ENCODE measurements around the gene STARD13.

The STARD13 gene

GRCh38 chr13:33109801-33110200, 175.8 kb downstream of the STARD13 start:
- no peak overlapping the region for H3K4me3 Mint-ChIP-seq
- H3K9me3 Mint-ChIP-seq = no peaks in the 10 kb centered on the region
- H3K4me1 Mint-ChIP-seq (ENCODE audit: low read depth) = no peaks in the 10 kb centered on the region
- no peak overlapping the region for H3K27ac Mint-ChIP-seq
- H3K36me3 Mint-ChIP-seq (ENCODE audit: low read depth) = no peaks in the 10 kb centered on the region
- H3K27me3 Mint-ChIP-seq = peaks cover 36% of the 10 kb centered on the region
- DNase-seq = no peak

GRCh38 chr13:33109271-33109697, 176.3 kb downstream of the STARD13 start:
- no peak overlapping the region for H3K27ac Mint-ChIP-seq
- no peak for DNase-seq
- H3K36me3 Mint-ChIP-seq (ENCODE audit: low read depth) = no peaks in the 10 kb centered on the region
- no peak overlapping the region for H3K4me3 Mint-ChIP-seq
- no peaks in the 10 kb centered on the region for H3K9me3 Mint-ChIP-seq
- peaks cover 37% of the 10 kb centered on the region for H3K27me3 Mint-ChIP-seq
- no peaks in the 10 kb centered on the region for H3K4me1 Mint-ChIP-seq (ENCODE audit: low read depth)

- no peaks in the 10 kb centered on the region for H3K36me3 Mint-ChIP-seq (ENCODE audit: low read depth)
- peaks cover 37% of the 10 kb centered on the region for H3K27me3 Mint-ChIP-seq
- no peak overlapping the region for H3K4me3 Mint-ChIP-seq
- no peaks in the 10 kb centered on the region for H3K4me1 Mint-ChIP-seq (ENCODE audit: low read depth)
- no peaks in the 10 kb centered on the region for H3K9me3 Mint-ChIP-seq
- no peak for DNase-seq
- no peak overlapping the region for H3K27ac Mint-ChIP-seq
These were observed 176.9 kb downstream of the STARD13 start for GRCh38 chr13:33108620-33109019.

- H3K9me3 Mint-ChIP-seq = no peaks in the 10 kb centered on the region
- no peak overlapping the region for H3K4me3 Mint-ChIP-seq
- no peak overlapping the region for H3K27ac Mint-ChIP-seq
- H3K36me3 Mint-ChIP-seq (ENCODE audit: low read depth) = no peaks in the 10 kb centered on the region
- no peak for DNase-seq
- H3K4me1 Mint-ChIP-seq (ENCODE audit: low read depth) = no peaks in the 10 kb centered on the region
- peaks cover 36% of the 10 kb centered on the region for H3K27me3 Mint-ChIP-seq
These were observed 178.2 kb downstream of the STARD13 start for GRCh38 chr13:33107361-33107760.

GRCh38 chr13:33106656-33107360, 178.7 kb downstream of the STARD13 start:
- H3K27ac Mint-ChIP-seq = no peak overlapping the region
- H3K4me1 Mint-ChIP-seq (ENCODE audit: low read depth) = no peaks in the 10 kb centered on the region
- H3K27me3 Mint-ChIP-seq = peaks cover 37% of the 10 kb centered on the region
- no peaks in the 10 kb centered on the region for H3K36me3 Mint-ChIP-seq (ENCODE audit: low read depth)
- no peak overlapping the region for H3K4me3 Mint-ChIP-seq
- no peak for DNase-seq
- H3K9me3 Mint-ChIP-seq = no peaks in the 10 kb centered on the region

GRCh38 chr13:33105387-33106005, 180.1 kb downstream of the STARD13 start:
- no peaks in the 10 kb centered on the region for H3K4me1 Mint-ChIP-seq (ENCODE audit: low read depth)
- H3K27me3 Mint-ChIP-seq = peaks cover 43% of the 10 kb centered on the region
- DNase-seq = no peak
- no peaks in the 10 kb centered on the region for H3K9me3 Mint-ChIP-seq
- no peak overlapping the region for H3K4me3 Mint-ChIP-seq
- no peak overlapping the region for H3K27ac Mint-ChIP-seq
- H3K36me3 Mint-ChIP-seq (ENCODE audit: low read depth) = no peaks in the 10 kb centered on the region

GRCh38 chr13:33103457-33103856, 182.1 kb downstream of the STARD13 start:
- Mint-ChIP-seq H3K9me3 (no peaks in the 10 kb centered on the region), H3K4me3 (no peak overlapping the region), H3K4me1 (ENCODE audit: low read depth) (no peaks in the 10 kb centered on the region), H3K36me3 (ENCODE audit: low read depth) (no peaks in the 10 kb centered on the region), H3K27ac (no peak overlapping the region), H3K27me3 (peaks cover 42% of the 10 kb centered on the region)
- DNase-seq = no peak

GRCh38 chr13:33101835-33102234, 183.7 kb downstream of the STARD13 start:
- Mint-ChIP-seq H3K27me3 (peaks cover 30% of the 10 kb centered on the region), H3K27ac (no peak overlapping the region)

GRCh38 chr13:33100886-33101285, 184.7 kb downstream of the STARD13 start:
- no peak overlapping the region for H3K27ac Mint-ChIP-seq
- H3K9me3 Mint-ChIP-seq = no peaks in the 10 kb centered on the region
- DNase-seq = no peak
- no peak overlapping the region for H3K4me3 Mint-ChIP-seq
- H3K36me3 Mint-ChIP-seq (ENCODE audit: low read depth) = no peaks in the 10 kb centered on the region
- H3K27me3 Mint-ChIP-seq = peaks cover 22% of the 10 kb centered on the region
- no peaks in the 10 kb centered on the region for H3K4me1 Mint-ChIP-seq (ENCODE audit: low read depth)

More at GRCh38 chr13:33101835-33102234, 183.7 kb downstream of the STARD13 start:
- no peaks in the 10 kb centered on the region for H3K9me3 Mint-ChIP-seq
- no peaks in the 10 kb centered on the region for H3K36me3 Mint-ChIP-seq (ENCODE audit: low read depth)
- no peaks in the 10 kb centered on the region for H3K4me1 Mint-ChIP-seq (ENCODE audit: low read depth)
- H3K4me3 Mint-ChIP-seq = no peak overlapping the region
- no peak for DNase-seq

- no peak for DNase-seq
- peaks cover 16% of the 10 kb centered on the region for H3K27me3 Mint-ChIP-seq
- H3K36me3 Mint-ChIP-seq (ENCODE audit: low read depth) = no peaks in the 10 kb centered on the region
- H3K27ac Mint-ChIP-seq = no peak overlapping the region
- no peak overlapping the region for H3K4me3 Mint-ChIP-seq
- H3K4me1 Mint-ChIP-seq (ENCODE audit: low read depth) = no peaks in the 10 kb centered on the region
- H3K9me3 Mint-ChIP-seq = no peaks in the 10 kb centered on the region
These were observed 185.7 kb downstream of the STARD13 start for GRCh38 chr13:33099860-33100259.

GRCh38 chr13:33096886-33097605, 188.5 kb downstream of the STARD13 start:
- Mint-ChIP-seq H3K27me3 (peaks cover 7% of the 10 kb centered on the region), H3K36me3 (ENCODE audit: low read depth) (no peaks in the 10 kb centered on the region), H3K4me3 (no peak overlapping the region), H3K4me1 (ENCODE audit: low read depth) (no peaks in the 10 kb centered on the region), H3K27ac (no peak overlapping the region), H3K9me3 (no peaks in the 10 kb centered on the region)
- DNase-seq = no peak

- Mint-ChIP-seq H3K4me3 (no peak overlapping the region), H3K4me1 (ENCODE audit: low read depth) (no peaks in the 10 kb centered on the region), H3K36me3 (ENCODE audit: low read depth) (no peaks in the 10 kb centered on the region), H3K27ac (no peak overlapping the region), H3K27me3 (peaks cover 7% of the 10 kb centered on the region), H3K9me3 (no peaks in the 10 kb centered on the region)
- no peak for DNase-seq
These were observed 193.2 kb downstream of the STARD13 start for GRCh38 chr13:33092073-33092987.

GRCh38 chr13:33091415-33091774, 194.2 kb downstream of the STARD13 start:
- H3K27ac Mint-ChIP-seq = no peak overlapping the region
- DNase-seq = no peak
- H3K27me3 Mint-ChIP-seq = peaks cover 16% of the 10 kb centered on the region
- H3K4me1 Mint-ChIP-seq (ENCODE audit: low read depth) = peaks cover 3% of the 10 kb centered on the region
- H3K4me3 Mint-ChIP-seq = no peak overlapping the region
- H3K36me3 Mint-ChIP-seq (ENCODE audit: low read depth) = no peaks in the 10 kb centered on the region
- no peaks in the 10 kb centered on the region for H3K9me3 Mint-ChIP-seq

- Mint-ChIP-seq H3K27ac (no peak overlapping the region), H3K4me3 (no peak overlapping the region), H3K36me3 (ENCODE audit: low read depth) (no peaks in the 10 kb centered on the region), H3K27me3 (peaks cover 21% of the 10 kb centered on the region), H3K9me3 (no peaks in the 10 kb centered on the region), H3K4me1 (ENCODE audit: low read depth) (peaks cover 7% of the 10 kb centered on the region)
- no peak for DNase-seq
These were observed 194.7 kb downstream of the STARD13 start for GRCh38 chr13:33090755-33091414.

Data from activated T-cell treated with anti-CD3 and anti-CD28 coated beads, Interleukin-2, amount 50 U/mL, for 24 hours (primary cell).